HepG2 (cell line): ENCODE results near the gene DGCR8. TPM values are rescaled to one million over a fixed set of nuclear protein-coding genes. Genes with fewer than 3 reads are reported as not detected.
A peak's percentile ranks its signal among the peaks of the same experiment; 100 is the strongest.

Experiments
- ATAC-seq: fragments of 200-7000 bp; cut with Tn5 transposase; 3 replicates; pipeline ENCODE4 v1.9.1; 2020; ENCODE audit warnings: mild to moderate bottlenecking, moderate library complexity
- BruUV-seq: library from RNA; stranded (reverse); fragments of 400-500 nt; replicated peaks from 2 replicates; lab custom pipeline; 2021; lab: Mats Ljungman, UMichigan
- CTCF ChIA-PET: fragments of 300-600 bp; formaldehyde crosslinking; extraction: SDS; loops from one replicate; lab custom pipeline; 2021; ENCODE audit warnings: low total read pairs, inconsistent platforms, low intra/inter-chr PET ratio; lab: Yijun Ruan, JAX
- POLR2A ChIA-PET: fragments of 350-600 bp; sonication (Branson Sonifier 250); formaldehyde crosslinking; loops from one replicate; lab custom pipeline; 2020; ENCODE audit warnings: antibody characterized with exemption, inconsistent platforms; lab: Yijun Ruan, JAX
- DNase-seq: peaks from one replicate; pipeline ENCODE4 v3.0.0-alpha.2; 2015; ENCODE audit warnings: low spot score
- FAIRE-seq: peaks from 3 replicates; lab custom pipeline; 2011; peaks lifted over from hg19 to GRCh38; lab: Jason Lieb, UNC
- H2AFZ ChIP-seq: one replicate; pipeline ENCODE4 v1.6.1; 2011; ENCODE audit warnings: low read length, inconsistent platforms
- H3K27ac ChIP-seq: fragments of 300-600 bp; 3 replicates; pipeline ENCODE4 v1.8.0; 2011; ENCODE audit warnings: mixed run types, mild to moderate bottlenecking, mixed read lengths, low read length, inconsistent platforms; ENCODE audit not compliant: insufficient read depth; ENCODE audit errors: extremely low read length
- H3K27me3 ChIP-seq, 2 experiments: fragments of 200-600 bp in 1 of 2; 2 replicates in 1 of 2; 3 replicates in 1 of 2; pipeline versions ENCODE4 v1.6.0 to v1.8.0; 2011; ENCODE audit warnings: low read length in 2 of 2, mild to moderate bottlenecking in 2 of 2, moderate library complexity in 2 of 2, inconsistent platforms in 1 of 2; ENCODE audit not compliant: insufficient read depth in 2 of 2, control insufficient read depth in 1 of 2
- H3K36me3 ChIP-seq, 2 experiments: fragments of 200-600 bp in 1 of 2; replicated peaks in 1 of 2; 2 replicates in 1 of 2; 3 replicates in 1 of 2; pipeline versions ENCODE4 v1.5.1 to v1.8.0; 2011; ENCODE audit warnings: low read length in 2 of 2, inconsistent platforms in 1 of 2; ENCODE audit not compliant: insufficient read depth in 2 of 2, control insufficient read depth in 1 of 2
- H3K4me1 ChIP-seq: 2 replicates; pipeline ENCODE4 v1.5.1; 2012; ENCODE audit warnings: low read length, inconsistent platforms; ENCODE audit not compliant: insufficient read depth
- H3K4me2 ChIP-seq: 2 replicates; pipeline ENCODE4 v1.6.0; 2011; ENCODE audit warnings: low read depth, low read length, inconsistent platforms
- H3K4me3 ChIP-seq, 3 experiments: fragments of 200-600 bp in 1 of 3; sonication (generic), shearing (Covaris generic) in 1 of 3; replicated peaks in 1 of 3; 2 replicates each; pipeline ENCODE4 v1.5.1; 2011 to 2016; ENCODE audit warnings: low read length in 3 of 3, inconsistent platforms in 2 of 3, low read depth in 2 of 3, mild to moderate bottlenecking in 2 of 3, control low read depth in 1 of 3, mixed read lengths in 1 of 3; ENCODE audit not compliant: insufficient read depth in 1 of 3
- H3K79me2 ChIP-seq: one replicate; pipeline ENCODE4 v1.6.1; 2011; ENCODE audit warnings: low read length, inconsistent platforms; ENCODE audit not compliant: insufficient read depth
- H3K9ac ChIP-seq: 2 replicates; pipeline ENCODE4 v1.6.0; 2011; ENCODE audit warnings: mild to moderate bottlenecking, low read depth, low read length, inconsistent platforms; ENCODE audit not compliant: insufficient read depth
- H3K9me3 ChIP-seq: 2 replicates; pipeline ENCODE4 v1.5.1; 2012; ENCODE audit warnings: mild to moderate bottlenecking, low read length
- H4K20me1 ChIP-seq: 2 replicates; pipeline ENCODE4 v1.6.0; 2011; ENCODE audit warnings: inconsistent platforms, mild to moderate bottlenecking, low read length, moderate library complexity; ENCODE audit not compliant: insufficient read depth
- ELF3 ChIP-seq: IDR thresholded peaks from 2 replicates; pipeline ENCODE4 v1.6.1; 2016; ENCODE audit warnings: missing genetic modification reagents, missing compliant biosample characterization
- FOSL2 ChIP-seq: sonication (generic); formaldehyde crosslinking; IDR thresholded peaks from 2 replicates; pipeline ENCODE4 v1.4.0; 2020; ENCODE audit warnings: missing genetic modification reagents
- KLF6 ChIP-seq: IDR thresholded peaks from 2 replicates; pipeline ENCODE4 v1.8.0; 2016; ENCODE audit warnings: missing biosample characterization, missing genetic modification reagents
- MTF2 ChIP-seq: sonication (generic); formaldehyde crosslinking; IDR thresholded peaks from 2 replicates; pipeline ENCODE4 v1.5.0; 2020; ENCODE audit warnings: missing genetic modification reagents, borderline replicate concordance
- RAD21 ChIP-seq: fragments of 450-650 bp; formaldehyde crosslinking; IDR thresholded peaks from 2 replicates; pipeline ENCODE4 v1.5.0; 2020; ENCODE audit warnings: mild to moderate bottlenecking
- SALL1 ChIP-seq: sonication (generic); formaldehyde crosslinking; IDR thresholded peaks from 2 replicates; pipeline ENCODE4 v1.8.0; 2022; ENCODE audit warnings: mild to moderate bottlenecking, missing genetic modification reagents
- SRF ChIP-seq: IDR thresholded peaks from 2 replicates; pipeline ENCODE4 v1.6.1; 2011; ENCODE audit warnings: mild to moderate bottlenecking, low read depth, low read length, moderate library complexity
- ZNF230 ChIP-seq: sonication (generic); formaldehyde crosslinking; IDR thresholded peaks from 2 replicates; pipeline ENCODE4 v1.4.0; 2020; ENCODE audit warnings: mild to moderate bottlenecking, missing genetic modification reagents
- ZNF451 ChIP-seq: sonication (generic); formaldehyde crosslinking; IDR thresholded peaks from 2 replicates; pipeline ENCODE4 v1.5.0; 2020; ENCODE audit warnings: mild to moderate bottlenecking, missing genetic modification reagents
- ZNF614 ChIP-seq: IDR thresholded peaks from 2 replicates; pipeline ENCODE4 v1.6.1; 2018; ENCODE audit warnings: missing biosample characterization, missing genetic modification reagents, inconsistent platforms, borderline replicate concordance
- ZNF780A ChIP-seq: sonication (generic); formaldehyde crosslinking; IDR thresholded peaks from 2 replicates; pipeline ENCODE4 v1.8.0; 2022; ENCODE audit warnings: mild to moderate bottlenecking, missing genetic modification reagents, moderate library complexity
- ZNF792 ChIP-seq: IDR thresholded peaks from 2 replicates; pipeline ENCODE4 v1.6.1; 2016
- WGBS: methylation state at CpG from one replicate; pipeline ENCODE4 v1.1.6; 2017; ENCODE audit warnings: low lambda C conversion rate; 5-methylcytosine and 5-hydroxymethylcytosine counted together
- in situ Hi-C: cut with HindIII; loops from 2 replicates; pipeline ENCODE4 v1.10.0; 2017; ENCODE audit warnings: low pct_unique_long_range_greater_than_20kb; ENCODE audit not compliant: extremely low pct_ligation_motif_present
- intact Hi-C: fragments of 100-400 bp; cut with micrococcal nuclease; formaldehyde crosslinking; loops from one replicate; pipeline ENCODE4 v1.10.0; 2022; ENCODE audit not compliant: unreplicated experiment
- polyA plus RNA-seq, 8 experiments: library from polyadenylated mRNA; depleted of rRNA in 3 of 8; stranded (reverse) in 7 of 8; unstranded in 1 of 8; fragments of >200 nt; fragmentation: Illumina TruSeq in 4 of 8; extraction: Trizol in 4 of 8; gene quantifications; 2 replicates each; pipeline versions ENCODE4 v1.2.1 to v1.2.3, GENCODE V29; 2011 to 2016; ENCODE audit warnings: low read depth in 4 of 8, missing spikeins in 1 of 8, mixed read lengths in 1 of 8; ENCODE audit not compliant: insufficient read depth in 1 of 8
- total RNA-seq, 5 experiments: library from RNA; depleted of rRNA; stranded (reverse); fragments of >200 nt; fragmentation: Illumina TruSeq; extraction: Trizol; gene quantifications; 2 replicates each; pipeline ENCODE4 v1.2.3, GENCODE V29; 2016; ENCODE audit warnings: low read depth in 1 of 5
- TF ChIP-seq, protein P1 (sequence below): sonication (generic); formaldehyde crosslinking; IDR thresholded peaks from 2 replicates; pipeline ENCODE4 v1.5.0; 2020; ENCODE audit warnings: missing genetic modification reagents, mild to moderate bottlenecking, borderline replicate concordance
- TF ChIP-seq, protein P2 (sequence below): sonication (generic); formaldehyde crosslinking; IDR thresholded peaks from 2 replicates; pipeline ENCODE4 v1.5.0; 2020; ENCODE audit warnings: missing genetic modification reagents
- TF ChIP-seq, protein P3 (sequence below): sonication (generic); formaldehyde crosslinking; IDR thresholded peaks from 2 replicates; pipeline ENCODE4 v1.5.1; 2020; ENCODE audit warnings: mild to moderate bottlenecking, missing genetic modification reagents, moderate library complexity
- TF ChIP-seq, protein P4 (sequence below): sonication (generic); formaldehyde crosslinking; IDR thresholded peaks from 2 replicates; pipeline ENCODE4 v1.8.1; 2023; ENCODE audit warnings: mild to moderate bottlenecking, inconsistent platforms, moderate library complexity, missing genetic modification reagents, borderline replicate concordance

DGCR8 gene
- total and polyA plus RNA-seq, 2 of the 13 experiments (the other 11 are each of a cell fraction or from before 2014, with no cell fraction given), result 10.2 to 23.2 TPM

DNA sequence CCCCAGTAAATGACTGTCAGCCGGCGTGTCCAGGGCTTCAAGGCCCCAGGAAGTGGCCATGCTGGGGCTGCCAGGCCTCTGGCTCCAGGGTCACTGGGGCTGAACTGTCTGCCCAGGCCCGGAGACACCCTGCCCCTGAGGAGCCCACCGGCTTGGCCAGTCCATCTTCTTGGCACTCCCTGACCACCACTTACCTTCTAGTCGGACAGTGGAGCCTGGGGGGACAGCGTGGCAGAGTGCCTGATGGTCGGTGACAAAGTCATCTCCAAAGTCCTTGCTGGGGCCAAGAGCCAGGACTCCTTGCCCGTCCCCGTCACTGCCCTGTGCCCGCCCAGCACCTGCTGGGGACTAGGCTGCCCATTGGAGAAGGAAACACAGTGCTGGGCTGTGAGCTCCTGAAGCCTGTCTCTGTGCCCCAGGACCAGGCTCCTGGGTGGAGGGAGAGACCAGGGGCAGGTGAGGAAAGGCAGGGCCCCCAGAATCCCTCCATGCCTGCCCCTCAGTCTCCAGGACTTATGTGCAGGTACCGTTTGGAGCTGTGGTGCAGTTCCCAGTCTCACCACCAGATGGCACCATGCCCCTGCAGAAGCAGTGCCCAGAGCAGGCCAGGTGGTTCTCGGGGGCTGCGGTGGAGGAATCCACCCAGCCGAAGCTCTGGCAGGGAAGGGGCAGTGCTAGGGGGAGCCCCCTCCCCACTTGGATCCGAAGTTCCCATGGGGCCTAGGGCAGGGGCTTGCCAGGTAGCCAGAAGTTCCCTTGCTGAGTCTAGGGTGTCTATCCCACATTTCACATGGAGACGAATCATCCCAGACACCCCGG is 76.8 kb downstream of the DGCR8 start:
- H3K36me3 ChIP-seq, result no peaks in the 10 kb centered on the region
- H3K9ac ChIP-seq, result no peak overlapping the region
- DNase-seq (peak; percentile 42), FAIRE-seq (peak; percentile 40), ATAC-seq (peak; percentile 81)
- H3K4me3 ChIP-seq, result no peak overlapping the region
- no peak overlapping the region for H3K4me2 ChIP-seq
- CTCF ChIA-PET, result interaction anchor here (1.1 to 4.1 kb wide), 4 partner anchors 82 to 299 kb away, joined by 3 to 28 read pairs (median 4); partner anchors contain the start of gene RTN4R
- H3K27me3 ChIP-seq, result peaks cover 17 to 57% of the 10 kb centered on the region in 2 experiments
- no peaks in the 10 kb centered on the region for H4K20me1 ChIP-seq
- no peak overlapping the region for H2AFZ ChIP-seq
- no peaks in the 10 kb centered on the region for H3K79me2 ChIP-seq
- POLR2A ChIA-PET, result no interaction called here
- no peaks in the 10 kb centered on the region for H3K9me3 ChIP-seq
- in situ Hi-C loops, result loop anchor here (5.0 to 25.0 kb wide), 3 partner anchors 78 to 1195 kb away; no protein-coding TSS in a partner anchor
- intact Hi-C loops, result loop anchor here (1.0 kb wide), 1 partner anchor 81 kb away; no protein-coding TSS in a partner anchor
- no peak overlapping the region for H3K27ac ChIP-seq
- H3K4me1 ChIP-seq, result no peaks in the 10 kb centered on the region
- BruUV-seq, result no TSS peak
- WGBS, result 36% methylated on average over 7 of the region's 17 CpGs
- TF ChIP-seq ELF3, result 0 out of 2 replicates have a peak, but pooled peaks have one; percentile 11
- TF ChIP-seq, protein P1, sequence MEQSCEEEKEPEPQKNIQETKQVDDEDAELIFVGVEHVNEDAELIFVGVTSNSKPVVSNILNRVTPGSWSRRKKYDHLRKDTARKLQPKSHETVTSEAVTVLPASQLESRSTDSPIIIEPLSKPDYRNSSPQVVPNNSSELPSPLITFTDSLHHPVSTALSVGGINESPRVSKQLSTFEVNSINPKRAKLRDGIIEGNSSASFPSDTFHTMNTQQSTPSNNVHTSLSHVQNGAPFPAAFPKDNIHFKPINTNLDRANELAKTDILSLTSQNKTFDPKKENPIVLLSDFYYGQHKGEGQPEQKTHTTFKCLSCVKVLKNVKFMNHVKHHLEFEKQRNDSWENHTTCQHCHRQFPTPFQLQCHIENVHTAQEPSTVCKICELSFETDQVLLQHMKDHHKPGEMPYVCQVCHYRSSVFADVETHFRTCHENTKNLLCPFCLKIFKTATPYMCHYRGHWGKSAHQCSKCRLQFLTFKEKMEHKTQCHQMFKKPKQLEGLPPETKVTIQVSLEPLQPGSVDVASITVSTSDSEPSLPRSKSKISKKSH (CRISPR knock-in tag), result no peak
- TF ChIP-seq ZNF451, result no peak
- TF ChIP-seq RAD21 (CRISPR knock-in tag), result peak; percentile 98
- no peak for TF ChIP-seq SRF
- no peak for TF ChIP-seq ZNF780A (CRISPR knock-in tag)
- 0 out of 2 replicates have a peak, but pooled peaks have one; percentile 23 for TF ChIP-seq ZNF614 (CRISPR knock-in tag)
- TF ChIP-seq, protein P2, sequence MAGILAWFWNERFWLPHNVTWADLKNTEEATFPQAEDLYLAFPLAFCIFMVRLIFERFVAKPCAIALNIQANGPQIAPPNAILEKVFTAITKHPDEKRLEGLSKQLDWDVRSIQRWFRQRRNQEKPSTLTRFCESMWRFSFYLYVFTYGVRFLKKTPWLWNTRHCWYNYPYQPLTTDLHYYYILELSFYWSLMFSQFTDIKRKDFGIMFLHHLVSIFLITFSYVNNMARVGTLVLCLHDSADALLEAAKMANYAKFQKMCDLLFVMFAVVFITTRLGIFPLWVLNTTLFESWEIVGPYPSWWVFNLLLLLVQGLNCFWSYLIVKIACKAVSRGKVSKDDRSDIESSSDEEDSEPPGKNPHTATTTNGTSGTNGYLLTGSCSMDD (CRISPR knock-in tag), result no peak
- TF ChIP-seq, protein P3, sequence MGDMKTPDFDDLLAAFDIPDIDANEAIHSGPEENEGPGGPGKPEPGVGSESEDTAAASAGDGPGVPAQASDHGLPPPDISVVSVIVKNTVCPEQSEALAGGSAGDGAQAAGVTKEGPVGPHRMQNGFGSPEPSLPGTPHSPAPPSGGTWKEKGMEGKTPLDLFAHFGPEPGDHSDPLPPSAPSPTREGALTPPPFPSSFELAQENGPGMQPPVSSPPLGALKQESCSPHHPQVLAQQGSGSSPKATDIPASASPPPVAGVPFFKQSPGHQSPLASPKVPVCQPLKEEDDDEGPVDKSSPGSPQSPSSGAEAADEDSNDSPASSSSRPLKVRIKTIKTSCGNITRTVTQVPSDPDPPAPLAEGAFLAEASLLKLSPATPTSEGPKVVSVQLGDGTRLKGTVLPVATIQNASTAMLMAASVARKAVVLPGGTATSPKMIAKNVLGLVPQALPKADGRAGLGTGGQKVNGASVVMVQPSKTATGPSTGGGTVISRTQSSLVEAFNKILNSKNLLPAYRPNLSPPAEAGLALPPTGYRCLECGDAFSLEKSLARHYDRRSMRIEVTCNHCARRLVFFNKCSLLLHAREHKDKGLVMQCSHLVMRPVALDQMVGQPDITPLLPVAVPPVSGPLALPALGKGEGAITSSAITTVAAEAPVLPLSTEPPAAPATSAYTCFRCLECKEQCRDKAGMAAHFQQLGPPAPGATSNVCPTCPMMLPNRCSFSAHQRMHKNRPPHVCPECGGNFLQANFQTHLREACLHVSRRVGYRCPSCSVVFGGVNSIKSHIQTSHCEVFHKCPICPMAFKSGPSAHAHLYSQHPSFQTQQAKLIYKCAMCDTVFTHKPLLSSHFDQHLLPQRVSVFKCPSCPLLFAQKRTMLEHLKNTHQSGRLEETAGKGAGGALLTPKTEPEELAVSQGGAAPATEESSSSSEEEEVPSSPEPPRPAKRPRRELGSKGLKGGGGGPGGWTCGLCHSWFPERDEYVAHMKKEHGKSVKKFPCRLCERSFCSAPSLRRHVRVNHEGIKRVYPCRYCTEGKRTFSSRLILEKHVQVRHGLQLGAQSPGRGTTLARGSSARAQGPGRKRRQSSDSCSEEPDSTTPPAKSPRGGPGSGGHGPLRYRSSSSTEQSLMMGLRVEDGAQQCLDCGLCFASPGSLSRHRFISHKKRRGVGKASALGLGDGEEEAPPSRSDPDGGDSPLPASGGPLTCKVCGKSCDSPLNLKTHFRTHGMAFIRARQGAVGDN (CRISPR knock-in tag), result peak; percentile 37; the same call in 1 of the 2 replicates
- TF ChIP-seq ZNF230 (CRISPR knock-in tag), result no peak
- no peak for TF ChIP-seq KLF6
- TF ChIP-seq, protein P4, sequence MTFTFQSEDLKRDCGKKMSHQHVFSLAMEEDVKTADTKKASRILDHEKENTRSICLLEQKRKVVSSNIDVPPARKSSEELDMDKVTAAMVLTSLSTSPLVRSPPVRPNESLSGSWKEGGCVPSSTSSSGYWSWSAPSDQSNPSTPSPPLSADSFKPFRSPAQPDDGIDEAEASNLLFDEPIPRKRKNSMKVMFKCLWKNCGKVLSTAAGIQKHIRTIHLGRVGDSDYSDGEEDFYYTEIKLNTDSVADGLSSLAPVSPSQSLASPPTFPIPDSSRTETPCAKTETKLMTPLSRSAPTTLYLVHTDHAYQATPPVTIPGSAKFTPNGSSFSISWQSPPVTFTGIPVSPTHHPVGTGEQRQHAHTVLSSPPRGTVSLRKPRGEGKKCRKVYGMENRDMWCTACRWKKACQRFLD (CRISPR knock-in tag), result 0 out of 2 replicates have a peak, but pooled peaks have one; percentile 29
- TF ChIP-seq MTF2, result 0 out of 2 replicates have a peak, but pooled peaks have one; percentile 27
- TF ChIP-seq FOSL2 (CRISPR knock-in tag), result peak; percentile 10; the same call in 1 of the 2 replicates
- TF ChIP-seq SALL1 (CRISPR knock-in tag), result peak; percentile 28; the same call in 1 of the 2 replicates
- no peak for TF ChIP-seq ZNF792 (CRISPR knock-in tag)
